KG1 (cell line): Measurements from ENCODE around the gene FBXW8.
"Not testable (repeated sequence)": the region's sequence is repeated elsewhere in the genome, so short reads cannot be mapped to it uniquely, and the experiment has no call there.

ENCODE experiments used
- DNase-seq: peaks from one replicate; lab custom pipeline; 2025; lab: John Stamatoyannopoulos, UW

FBXW8 gene

GRCh38 chr12:117053597-117054201 is 142.9 kb downstream of the FBXW8 start:
- no peak for DNase-seq

GRCh38 chr12:117054279-117054678 is 143.5 kb downstream of the FBXW8 start:
- no peak for DNase-seq

- not testable (repeated sequence) for DNase-seq
Observed at GRCh38 chr12:117057626-117058025, 146.9 kb downstream of the FBXW8 start.

- no peak for DNase-seq
Observed at GRCh38 chr12:117058442-117059072, 147.8 kb downstream of the FBXW8 start.

GRCh38 chr12:117059156-117059555 is 148.4 kb downstream of the FBXW8 start:
- no peak for DNase-seq

GRCh38 chr12:117060246-117060928 is 149.6 kb downstream of the FBXW8 start:
- DNase-seq: no peak

- DNase-seq: no peak
Observed at GRCh38 chr12:117060929-117061305, 150.2 kb downstream of the FBXW8 start.

- DNase-seq: no peak
Observed at GRCh38 chr12:117061555-117062079, 150.9 kb downstream of the FBXW8 start.

GRCh38 chr12:117063162-117063911 is 152.6 kb downstream of the FBXW8 start:
- DNase-seq: peak; percentile 93

GRCh38 chr12:117064049-117064448 is 153.3 kb downstream of the FBXW8 start:
- DNase-seq: no peak

- no peak for DNase-seq
Observed at GRCh38 chr12:117064596-117064995, 153.8 kb downstream of the FBXW8 start.

- no peak for DNase-seq
Observed at GRCh38 chr12:117067016-117067415, 156.3 kb downstream of the FBXW8 start.

- DNase-seq: no peak
Observed at GRCh38 chr12:117067638-117068037, 156.9 kb downstream of the FBXW8 start.

- no peak for DNase-seq
Observed at GRCh38 chr12:117068492-117068891, 157.7 kb downstream of the FBXW8 start.

GRCh38 chr12:117069101-117069797 is 158.5 kb downstream of the FBXW8 start:
- no peak for DNase-seq

GRCh38 chr12:117069926-117070900 is 159.5 kb downstream of the FBXW8 start:
- DNase-seq: peak; percentile 80

- DNase-seq: no peak
Observed at GRCh38 chr12:117071009-117071408, 160.3 kb downstream of the FBXW8 start.

- DNase-seq: no peak
Observed at GRCh38 chr12:117072106-117072505, 161.4 kb downstream of the FBXW8 start.

- DNase-seq: no peak
Observed at GRCh38 chr12:117072736-117073490, 162.2 kb downstream of the FBXW8 start.

GRCh38 chr12:117073611-117074010 is 162.9 kb downstream of the FBXW8 start:
- DNase-seq: no peak
